WTC11 (cell line): Measurements from ENCODE around the gene DDOST. TPM values are rescaled to one million over a fixed set of nuclear protein-coding genes. Genes with fewer than 3 reads are reported as not detected.

Experiments used
- ATAC-seq: fragments of 200-7000 bp; cut with Tn5 transposase; 2 replicates; pipeline ENCODE4 v1.10.0; 2021; ENCODE audit warnings: mild to moderate bottlenecking, moderate library complexity
- CTCF ChIA-PET: fragments of 300-600 bp; sonication (Branson Sonifier 250); formaldehyde crosslinking; loops from one replicate; lab custom pipeline; 2021; ENCODE audit warnings: antibody characterized with exemption; lab: Charles Lee
- POLR2A ChIA-PET: fragments of 350-600 bp; sonication (Branson Sonifier 250); formaldehyde crosslinking; loops from one replicate; lab custom pipeline; 2021; ENCODE audit warnings: antibody characterized with exemption; lab: Charles Lee
- DNase-seq: peaks from one replicate; pipeline ENCODE4 v3.0.0; 2021; ENCODE audit warnings: low spot score
- H3K27ac Mint-ChIP-seq: 2 replicates; pipeline ENCODE4 v1.8.0; 2021; ENCODE audit warnings: mixed read lengths
- H3K27me3 Mint-ChIP-seq: 2 replicates; pipeline ENCODE4 v1.8.0; 2021; ENCODE audit warnings: low read depth, mild to moderate bottlenecking, moderate library complexity, mixed read lengths
- H3K36me3 Mint-ChIP-seq: 2 replicates; pipeline ENCODE4 v1.8.0; 2021; ENCODE audit warnings: mixed read lengths
- H3K4me1 Mint-ChIP-seq: 2 replicates; pipeline ENCODE4 v1.8.0; 2022; ENCODE audit warnings: mixed read lengths
- H3K4me3 Mint-ChIP-seq: 2 replicates; pipeline ENCODE4 v1.8.0; 2021; ENCODE audit warnings: mild to moderate bottlenecking, moderate library complexity, mixed read lengths
- H3K9me3 Mint-ChIP-seq: 2 replicates; pipeline ENCODE4 v1.8.0; 2021; ENCODE audit warnings: mixed read lengths
- CDX4 ChIP-seq: fragments of 250-450 bp; sonication (Bioruptor Pico); IDR thresholded peaks from 2 replicates; pipeline ENCODE4 v1.9.0; 2021; ENCODE audit warnings: moderate library complexity, mild to moderate bottlenecking, inconsistent platforms, borderline replicate concordance
- E2F5 ChIP-seq: sonication (generic); formaldehyde crosslinking; IDR thresholded peaks from 2 replicates; pipeline ENCODE4 v1.8.1; 2022; ENCODE audit warnings: mild to moderate bottlenecking, moderate library complexity, missing genetic modification reagents
- EMX1 ChIP-seq: fragments of 250-450 bp; sonication (Bioruptor Pico); IDR thresholded peaks from 2 replicates; pipeline ENCODE4 v1.8.0; 2021; ENCODE audit warnings: mild to moderate bottlenecking
- ERG ChIP-seq: fragments of 250-450 bp; sonication (Bioruptor Pico); IDR thresholded peaks from 2 replicates; pipeline ENCODE4 v1.8.0; 2021; ENCODE audit warnings: mild to moderate bottlenecking
- FOXJ3 ChIP-seq: sonication (generic); formaldehyde crosslinking; IDR thresholded peaks from 2 replicates; pipeline ENCODE4 v1.9.0; 2021; ENCODE audit warnings: missing genetic modification reagents, mild to moderate bottlenecking, borderline replicate concordance
- FOXK1 ChIP-seq: sonication (generic); formaldehyde crosslinking; IDR thresholded peaks from 2 replicates; pipeline ENCODE4 v1.8.0; 2022; ENCODE audit warnings: mild to moderate bottlenecking, moderate library complexity, missing genetic modification reagents
- GABPB1 ChIP-seq: sonication (generic); formaldehyde crosslinking; IDR thresholded peaks from 2 replicates; pipeline ENCODE4 v1.8.1; 2023; ENCODE audit warnings: mild to moderate bottlenecking, missing genetic modification reagents
- HMGXB4 ChIP-seq: sonication (generic); formaldehyde crosslinking; IDR thresholded peaks from 2 replicates; pipeline ENCODE4 v1.8.1; 2023; ENCODE audit warnings: mild to moderate bottlenecking, moderate library complexity, missing genetic modification reagents
- JAZF1 ChIP-seq: fragments of 250-450 bp; sonication (Bioruptor Pico); IDR thresholded peaks from 2 replicates; pipeline ENCODE4 v1.9.0; 2021; ENCODE audit warnings: moderate library complexity, mild to moderate bottlenecking, inconsistent platforms
- NFATC4 ChIP-seq: fragments of 250-450 bp; sonication (Bioruptor Pico); IDR thresholded peaks from 2 replicates; pipeline ENCODE4 v1.9.0; 2021; ENCODE audit warnings: mild to moderate bottlenecking
- PRRX2 ChIP-seq: fragments of 250-450 bp; sonication (Bioruptor Pico); IDR thresholded peaks from 2 replicates; pipeline ENCODE4 v1.8.0; 2021; ENCODE audit warnings: mild to moderate bottlenecking
- STAT6 ChIP-seq: sonication (generic); formaldehyde crosslinking; conservative IDR thresholded peaks from 2 replicates; pipeline ENCODE4 v1.8.1; 2023; ENCODE audit warnings: mild to moderate bottlenecking, low read depth, missing genetic modification reagents, moderate library complexity
- ZBTB21 ChIP-seq: sonication (generic); formaldehyde crosslinking; IDR thresholded peaks from 2 replicates; pipeline ENCODE4 v1.8.1; 2023; ENCODE audit warnings: mild to moderate bottlenecking, missing genetic modification reagents, borderline replicate concordance
- ZNF121 ChIP-seq: sonication (generic); formaldehyde crosslinking; IDR thresholded peaks from 2 replicates; pipeline ENCODE4 v1.8.0; 2023; ENCODE audit warnings: missing genetic modification reagents
- ZNF232 ChIP-seq: sonication (generic); formaldehyde crosslinking; IDR thresholded peaks from 2 replicates; pipeline ENCODE4 v1.8.0; 2022; ENCODE audit warnings: mild to moderate bottlenecking, missing genetic modification reagents
- ZNF532 ChIP-seq: fragments of 250-450 bp; sonication (Bioruptor Pico); IDR thresholded peaks from 2 replicates; pipeline ENCODE4 v1.9.0; 2021; ENCODE audit warnings: mild to moderate bottlenecking, borderline replicate concordance
- total RNA-seq: library from RNA; stranded (reverse); gene quantifications from 3 replicates; pipeline ENCODE4 v1.2.3, GENCODE V29; 2021

The DDOST gene
- total RNA-seq, 1 experiment from 2014 or later: 300 TPM

GRCh38 chr1:20710469-20711284, 49.5 kb upstream of the DDOST start:
- ChIA-PET CTCF (interaction anchor here (2.1 kb wide), 1 partner anchor 135 kb away, joined by 5 read pairs; no protein-coding TSS in a partner anchor), POLR2A (no interaction called here)
- DNase-seq (no peak), ATAC-seq (no peak)
- Mint-ChIP-seq H3K27ac (no peak overlapping the region), H3K27me3 (peaks cover 3% of the 10 kb centered on the region; the same call in 1 of the 2 replicates), H3K9me3 (no peaks in the 10 kb centered on the region), H3K4me1 (no peaks in the 10 kb centered on the region), H3K4me3 (no peak overlapping the region), H3K36me3 (peaks cover 6% of the 10 kb centered on the region)
- TF ChIP-seq STAT6 (CRISPR knock-in tag) (no peak), GABPB1 (CRISPR knock-in tag) (no peak), EMX1 (no peak), ZBTB21 (CRISPR knock-in tag) (no peak), ZNF532 (CRISPR knock-in tag) (no peak), ZNF232 (no peak), E2F5 (no peak), FOXK1 (no peak), ZNF121 (no peak), HMGXB4 (CRISPR knock-in tag) (no peak), JAZF1 (CRISPR knock-in tag) (no peak), ERG (no peak), PRRX2 (no peak)

- CTCF ChIA-PET: no interaction called here
- no peaks in the 10 kb centered on the region for H3K27me3 Mint-ChIP-seq
Observed at GRCh38 chr1:20709868-20710267, 48.7 kb upstream of the DDOST start.

More at GRCh38 chr1:20709868-20710267, 48.7 kb upstream of the DDOST start:
- Mint-ChIP-seq H3K4me3 (no peak overlapping the region), H3K36me3 (peaks cover 6% of the 10 kb centered on the region), H3K27ac (no peak overlapping the region), H3K4me1 (no peaks in the 10 kb centered on the region), H3K9me3 (no peaks in the 10 kb centered on the region)
- no peak for ATAC-seq
- no peak for DNase-seq
- POLR2A ChIA-PET: no interaction called here
- TF ChIP-seq FOXJ3 (no peak), NFATC4 (CRISPR knock-in tag) (no peak), CDX4 (no peak)
